ENCODE measurements around the gene GBA2.
A peak's percentile ranks its signal among the peaks of the same experiment; 100 is the strongest.

The GBA2 gene

GRCh38 chr9:35792024-35792813 lies 43.2 kb upstream of the GBA2 start:
- Mint-ChIP-seq H3K36me3 (ENCODE audit: low read depth) (peaks cover 7% of the 10 kb centered on the region), H3K27ac (no peak overlapping the region), H3K4me1 (peaks cover 52% of the 10 kb centered on the region), H3K4me3 (peak overlapping the region; percentile 57), H3K27me3 (ENCODE audit: low read depth, poor library complexity) (peaks cover 4% of the 10 kb centered on the region), H3K9me3 (no peaks in the 10 kb centered on the region)
- TF ChIP-seq, protein P1, sequence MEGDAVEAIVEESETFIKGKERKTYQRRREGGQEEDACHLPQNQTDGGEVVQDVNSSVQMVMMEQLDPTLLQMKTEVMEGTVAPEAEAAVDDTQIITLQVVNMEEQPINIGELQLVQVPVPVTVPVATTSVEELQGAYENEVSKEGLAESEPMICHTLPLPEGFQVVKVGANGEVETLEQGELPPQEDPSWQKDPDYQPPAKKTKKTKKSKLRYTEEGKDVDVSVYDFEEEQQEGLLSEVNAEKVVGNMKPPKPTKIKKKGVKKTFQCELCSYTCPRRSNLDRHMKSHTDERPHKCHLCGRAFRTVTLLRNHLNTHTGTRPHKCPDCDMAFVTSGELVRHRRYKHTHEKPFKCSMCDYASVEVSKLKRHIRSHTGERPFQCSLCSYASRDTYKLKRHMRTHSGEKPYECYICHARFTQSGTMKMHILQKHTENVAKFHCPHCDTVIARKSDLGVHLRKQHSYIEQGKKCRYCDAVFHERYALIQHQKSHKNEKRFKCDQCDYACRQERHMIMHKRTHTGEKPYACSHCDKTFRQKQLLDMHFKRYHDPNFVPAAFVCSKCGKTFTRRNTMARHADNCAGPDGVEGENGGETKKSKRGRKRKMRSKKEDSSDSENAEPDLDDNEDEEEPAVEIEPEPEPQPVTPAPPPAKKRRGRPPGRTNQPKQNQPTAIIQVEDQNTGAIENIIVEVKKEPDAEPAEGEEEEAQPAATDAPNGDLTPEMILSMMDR (IDR thresholded peaks at IDR 0.05), result no peak
- DNase-seq, result peak; percentile 10

- peaks cover 4% of the 10 kb centered on the region for H3K27me3 Mint-ChIP-seq (ENCODE audit: low read depth, poor library complexity)
- H3K9me3 Mint-ChIP-seq, result no peaks in the 10 kb centered on the region
- TF ChIP-seq, protein P1 (IDR thresholded peaks at IDR 0.05), result no peak
- peaks cover 44% of the 10 kb centered on the region for H3K4me1 Mint-ChIP-seq
- H3K36me3 Mint-ChIP-seq (ENCODE audit: low read depth), result peaks cover 10% of the 10 kb centered on the region
- H3K4me3 Mint-ChIP-seq, result peak within 1 kb of the TSS; percentile 77
- H3K27ac Mint-ChIP-seq, result peak within 1 kb of the TSS; percentile 62
- peak; percentile 72 for DNase-seq
Measured at GRCh38 chr9:35791297-35791921, 42.4 kb upstream of the GBA2 start, which contains the start of gene NPR2. TSS of gene NPR2 (plus strand) at chr9:35791591. CDS start at chr9:35792409, 818 bp downstream.

- TF ChIP-seq, protein P1 (IDR thresholded peaks at IDR 0.05), result peak; percentile 69
- DNase-seq, result peak; percentile 70
Measured at GRCh38 chr9:35790385-35791296, 41.6 kb upstream of the GBA2 start.

DNA sequence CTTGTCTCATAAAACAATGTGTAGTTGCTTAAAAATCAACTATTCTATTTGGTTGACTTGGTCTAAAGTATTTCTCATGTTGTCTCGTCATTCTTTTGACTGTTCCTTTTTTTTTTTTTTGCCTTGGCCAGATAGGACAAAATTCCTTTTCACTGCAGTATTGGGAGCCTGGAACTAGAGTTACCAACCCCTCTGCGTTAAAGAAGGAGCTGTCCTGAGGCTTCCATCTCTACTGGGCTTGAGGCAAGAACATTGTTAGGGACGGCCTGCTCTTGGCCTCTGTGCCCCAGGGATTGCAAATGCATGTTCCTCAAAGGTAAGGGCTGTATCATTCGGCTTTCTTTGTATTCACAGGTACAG lies 41.0 kb upstream of the GBA2 start:
- Mint-ChIP-seq H3K36me3 (ENCODE audit: low read depth) (peaks cover 19% of the 10 kb centered on the region), H3K4me3 (no peak overlapping the region), H3K9me3 (no peaks in the 10 kb centered on the region), H3K4me1 (peaks cover 34% of the 10 kb centered on the region), H3K27me3 (ENCODE audit: low read depth, poor library complexity) (peaks cover 4% of the 10 kb centered on the region), H3K27ac (no peak overlapping the region)
- TF ChIP-seq, protein P1 (IDR thresholded peaks at IDR 0.05), result no peak
- no peak for DNase-seq

More at GRCh38 chr9:35790385-35791296, 41.6 kb upstream of the GBA2 start:
- Mint-ChIP-seq H3K36me3 (ENCODE audit: low read depth) (peaks cover 18% of the 10 kb centered on the region), H3K27ac (peak overlapping the region; percentile 62), H3K27me3 (ENCODE audit: low read depth, poor library complexity) (peaks cover 4% of the 10 kb centered on the region), H3K4me3 (peak overlapping the region; percentile 77), H3K9me3 (no peaks in the 10 kb centered on the region), H3K4me1 (peaks cover 39% of the 10 kb centered on the region)

DNA sequence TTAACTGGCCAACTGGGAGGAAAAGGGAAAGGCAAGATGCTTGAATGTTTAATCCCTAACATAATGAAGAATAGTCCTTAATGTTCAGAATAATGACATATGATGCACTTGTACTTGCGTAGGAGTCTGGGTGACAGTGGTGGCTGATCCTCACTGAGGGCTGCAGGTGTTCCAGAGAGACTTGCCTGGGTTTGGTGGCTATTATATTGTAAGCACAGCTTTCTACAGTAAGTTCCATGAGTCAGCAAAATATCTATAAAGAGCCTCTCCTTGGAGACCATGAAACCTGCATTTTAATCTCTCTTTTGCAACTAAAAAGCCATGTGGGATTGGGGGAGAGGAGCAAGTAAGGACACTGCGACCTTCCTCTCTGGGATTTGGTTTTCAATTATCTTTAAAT lies 40.5 kb upstream of the GBA2 start:
- DNase-seq, result no peak
- H3K27ac Mint-ChIP-seq, result no peak overlapping the region
- no peak overlapping the region for H3K4me3 Mint-ChIP-seq
- no peaks in the 10 kb centered on the region for H3K9me3 Mint-ChIP-seq
- TF ChIP-seq, protein P1 (IDR thresholded peaks at IDR 0.05), result no peak
- H3K4me1 Mint-ChIP-seq, result peaks cover 31% of the 10 kb centered on the region
- peaks cover 19% of the 10 kb centered on the region for H3K36me3 Mint-ChIP-seq (ENCODE audit: low read depth)
- peaks cover 4% of the 10 kb centered on the region for H3K27me3 Mint-ChIP-seq (ENCODE audit: low read depth, poor library complexity)

Data from nephron progenitor cell (in vitro differentiated cells).